RWPE2 (cell line): ENCODE data around the gene TGFB1.

Source experiments
- ATAC-seq: fragments of 200-7000 bp; cut with Tn5 transposase; 3 replicates; pipeline ENCODE4 v1.9.1; 2021; ENCODE audit warnings: low read depth
- DNase-seq: peaks from one replicate; pipeline ENCODE4 v3.0.0-alpha.2; 2020; ENCODE audit warnings: low spot score
- H3K27ac ChIP-seq: fragments of 450-650 bp; 2 replicates; pipeline ENCODE4 v1.5.1; 2017; ENCODE audit warnings: mild to moderate bottlenecking; ENCODE audit not compliant: poor library complexity, severe bottlenecking
- H3K27me3 ChIP-seq: fragments of 250-450 bp; sonication (Bioruptor Pico); 2 replicates; pipeline ENCODE4 v1.5.1; 2021; ENCODE audit warnings: mild to moderate bottlenecking, moderate library complexity; ENCODE audit not compliant: insufficient read depth, poor library complexity, severe bottlenecking
- H3K36me3 ChIP-seq: fragments of 250-450 bp; sonication (Bioruptor Pico); 2 replicates; pipeline ENCODE4 v1.5.1; 2020; ENCODE audit warnings: low read depth, mild to moderate bottlenecking, moderate library complexity
- H3K4me1 ChIP-seq: fragments of 250-450 bp; sonication (Bioruptor Pico); 2 replicates; pipeline ENCODE4 v1.5.1; 2021; ENCODE audit warnings: mild to moderate bottlenecking, moderate library complexity; ENCODE audit not compliant: insufficient read depth, poor library complexity, severe bottlenecking
- H3K4me3 ChIP-seq: fragments of 250-450 bp; sonication (Bioruptor Pico); 2 replicates; pipeline ENCODE4 v1.5.1; 2021; ENCODE audit warnings: mild to moderate bottlenecking, moderate library complexity; ENCODE audit not compliant: severe bottlenecking
- H3K9me3 ChIP-seq: fragments of 250-450 bp; sonication (Bioruptor Pico); 2 replicates; pipeline ENCODE4 v1.5.1; 2021; ENCODE audit warnings: mild to moderate bottlenecking, moderate library complexity; ENCODE audit not compliant: severe bottlenecking
- CTCF ChIP-seq: fragments of 450-650 bp; IDR thresholded peaks from one replicate; pipeline ENCODE4 v1.5.1; 2017; ENCODE audit warnings: mild to moderate bottlenecking, moderate library complexity; ENCODE audit not compliant: poor library complexity, severe bottlenecking

Gene TGFB1

GRCh38 chr19:41369769-41370168, 16.0 kb upstream of the TGFB1 start:
- Histone ChIP-seq H3K27me3 (no peaks in the 10 kb centered on the region), H3K4me1 (peaks cover 22% of the 10 kb centered on the region), H3K27ac (no peak overlapping the region), H3K9me3 (no peaks in the 10 kb centered on the region), H3K36me3 (no peaks in the 10 kb centered on the region), H3K4me3 (no peak overlapping the region)
- no peak for TF ChIP-seq CTCF
- DNase-seq (no peak), ATAC-seq (no peak)

- Histone ChIP-seq H3K27me3 (no peaks in the 10 kb centered on the region), H3K27ac (peak overlapping the region; percentile 82), H3K9me3 (no peaks in the 10 kb centered on the region), H3K4me1 (peaks cover 17% of the 10 kb centered on the region), H3K36me3 (no peaks in the 10 kb centered on the region), H3K4me3 (no peak overlapping the region)
- ATAC-seq (peak; percentile 74), DNase-seq (no peak)
- TF ChIP-seq CTCF = no peak
These were observed 14.2 kb upstream of the TGFB1 start for GRCh38 chr19:41367848-41368301.

GRCh38 chr19:41366089-41366488, 12.4 kb upstream of the TGFB1 start:
- Histone ChIP-seq H3K36me3 (no peaks in the 10 kb centered on the region), H3K9me3 (no peaks in the 10 kb centered on the region), H3K27me3 (no peaks in the 10 kb centered on the region), H3K4me3 (no peak overlapping the region), H3K27ac (no peak overlapping the region), H3K4me1 (peaks cover 19% of the 10 kb centered on the region)
- ATAC-seq = no peak
- TF ChIP-seq CTCF = no peak
- DNase-seq = no peak

GRCh38 chr19:41364524-41365391, 11.0 kb upstream of the TGFB1 start:
- H3K4me3 ChIP-seq = peak overlapping the region; percentile 93
- ATAC-seq = no peak
- peak overlapping the region; percentile 73 for H3K27ac ChIP-seq
- H3K4me1 ChIP-seq = peaks cover 19% of the 10 kb centered on the region
- no peaks in the 10 kb centered on the region for H3K27me3 ChIP-seq
- H3K36me3 ChIP-seq = no peaks in the 10 kb centered on the region
- TF ChIP-seq CTCF = no peak
- H3K9me3 ChIP-seq = no peaks in the 10 kb centered on the region
- no peak for DNase-seq
